ENCODE measurements around the gene TMEM129. TPM values are rescaled to one million over a fixed set of nuclear protein-coding genes. Genes with fewer than 3 reads are reported as not detected.

TMEM129 gene
- total and polyA plus RNA-seq, 8 donors = 24.3 to 41.1 (median 29.0) TPM

- Histone ChIP-seq H3K4me3 (no peak overlapping the region), H3K36me3 (no peaks in the 10 kb centered on the region), H3K27me3 (peaks cover 0 to 42% of the 10 kb centered on the region in 2 donors), H3K27ac (no peak overlapping the region), H3K9me3 (no peaks in the 10 kb centered on the region), H3K4me1 (peaks cover 6 to 19% of the 10 kb centered on the region in 2 donors)
- intact Hi-C loops (cut with DNase I) = no loop called here
- ATAC-seq (no peak), DNase-seq (no peak)
- TF ChIP-seq CTCF (IDR thresholded peaks at IDR 0.05) = no peak
Measured at GRCh38 chr4:1761130-1761689, 40.1 kb upstream of the TMEM129 start.

GRCh38 chr4:1760521-1761071, 39.5 kb upstream of the TMEM129 start:
- peaks cover 6 to 17% of the 10 kb centered on the region in 2 donors for H3K4me1 ChIP-seq
- TF ChIP-seq CTCF (IDR thresholded peaks at IDR 0.05) = no peak
- intact Hi-C loops (cut with DNase I) = no loop called here
- DNase-seq (no peak), ATAC-seq (no peak)
- H3K4me3 ChIP-seq = no peak overlapping the region
- H3K27me3 ChIP-seq = peaks cover 0 to 36% of the 10 kb centered on the region in 2 donors
- no peak overlapping the region for H3K27ac ChIP-seq
- no peaks in the 10 kb centered on the region for H3K36me3 ChIP-seq
- no peaks in the 10 kb centered on the region for H3K9me3 ChIP-seq

GRCh38 chr4:1759818-1760223, 38.7 kb upstream of the TMEM129 start:
- H3K9me3 ChIP-seq = no peaks in the 10 kb centered on the region
- intact Hi-C loops (cut with DNase I) = no loop called here
- ATAC-seq (no peak), DNase-seq (no peak)
- H3K27ac ChIP-seq = no peak overlapping the region
- no peak overlapping the region for H3K4me3 ChIP-seq
- no peak for TF ChIP-seq CTCF (IDR thresholded peaks at IDR 0.05)
- no peaks in the 10 kb centered on the region for H3K36me3 ChIP-seq
- peaks cover 6 to 17% of the 10 kb centered on the region in 2 donors for H3K4me1 ChIP-seq
- H3K27me3 ChIP-seq = peaks cover 0 to 28% of the 10 kb centered on the region in 2 donors

GRCh38 chr4:1759170-1759817, 38.2 kb upstream of the TMEM129 start:
- TF ChIP-seq CTCF (IDR thresholded peaks at IDR 0.05) = no peak
- H3K27ac ChIP-seq = no peak overlapping the region

GRCh38 chr4:1758306-1759121, 37.4 kb upstream of the TMEM129 start:
- Histone ChIP-seq H3K27ac (no peak overlapping the region), H3K4me1 (peaks cover 1 to 12% of the 10 kb centered on the region in 2 donors), H3K27me3 (peaks cover 0 to 15% of the 10 kb centered on the region in 2 donors), H3K4me3 (no peak overlapping the region), H3K9me3 (no peaks in the 10 kb centered on the region), H3K36me3 (no peaks in the 10 kb centered on the region)
- TF ChIP-seq CTCF (IDR thresholded peaks at IDR 0.05) = no peak
- intact Hi-C loops (cut with DNase I) = no loop called here
- DNase-seq (no peak), ATAC-seq (no peak)

More at GRCh38 chr4:1759170-1759817, 38.2 kb upstream of the TMEM129 start:
- DNase-seq (no peak), ATAC-seq (no peak)
- Histone ChIP-seq H3K4me1 (peaks cover 6 to 16% of the 10 kb centered on the region in 2 donors), H3K36me3 (no peaks in the 10 kb centered on the region), H3K9me3 (no peaks in the 10 kb centered on the region), H3K4me3 (no peak overlapping the region), H3K27me3 (peaks cover 0 to 23% of the 10 kb centered on the region in 2 donors)
- intact Hi-C loops (cut with DNase I) = no loop called here

Measured in left lung (tissue), 10 donors.